Panc1 (cell line): ENCODE data around the gene PPP1R3D. TPM values are rescaled to one million over a fixed set of nuclear protein-coding genes. Genes with fewer than 3 reads are reported as not detected.

ENCODE experiments used
- ATAC-seq: fragments of 200-7000 bp; cut with Tn5 transposase; 2 replicates; pipeline ENCODE4 v1.9.1; 2020; ENCODE audit warnings: mild to moderate bottlenecking, moderate library complexity
- BruUV-seq: library from RNA; stranded (reverse); fragments of 400-500 nt; replicated peaks from 2 replicates; lab custom pipeline; 2021; lab: Mats Ljungman, UMichigan
- CTCF ChIA-PET: fragments of 300-600 bp; sonication (Branson Sonifier 250); formaldehyde crosslinking; loops from one replicate; lab custom pipeline; 2022; ENCODE audit warnings: antibody characterized with exemption; lab: Charles Lee
- POLR2A ChIA-PET: fragments of 300-600 bp; sonication (Branson Sonifier 250); formaldehyde crosslinking; loops from one replicate; lab custom pipeline; 2022; ENCODE audit warnings: antibody characterized with exemption; lab: Charles Lee
- DNase-seq: peaks from one replicate; pipeline ENCODE4 v3.0.0-alpha.2; 2010; ENCODE audit warnings: low read depth, low spot score
- H3K27ac ChIP-seq: 2 replicates; pipeline ENCODE4 v1.5.1; 2011; ENCODE audit warnings: mild to moderate bottlenecking, low read length, inconsistent platforms
- H3K27me3 ChIP-seq: fragments of 200-500 bp; sonication (Bioruptor generic); 2 replicates; pipeline ENCODE4 v1.6.0; 2014; ENCODE audit warnings: low read length, inconsistent platforms; ENCODE audit not compliant: control insufficient read depth, insufficient read depth
- H3K36me3 ChIP-seq: fragments of 200-500 bp; sonication (Bioruptor generic); 2 replicates; pipeline ENCODE4 v1.5.1; 2014; ENCODE audit warnings: inconsistent platforms, mild to moderate bottlenecking, low read length, moderate library complexity; ENCODE audit not compliant: control insufficient read depth, insufficient read depth
- H3K4me1 ChIP-seq: 2 replicates; pipeline ENCODE4 v1.5.1; 2011; ENCODE audit warnings: inconsistent platforms, mild to moderate bottlenecking, low read length, moderate library complexity; ENCODE audit not compliant: control insufficient read depth, insufficient read depth
- H3K4me3 ChIP-seq, 2 experiments: 2 replicates each; pipeline ENCODE4 v1.5.1; 2011 to 2012; ENCODE audit warnings: low read depth in 2 of 2, low read length in 2 of 2, mild to moderate bottlenecking in 2 of 2, inconsistent platforms in 1 of 2, moderate library complexity in 1 of 2
- H3K9me3 ChIP-seq: fragments of 200-500 bp; sonication (Bioruptor generic); 2 replicates; pipeline ENCODE4 v1.5.1; 2014; ENCODE audit warnings: low read depth, mild to moderate bottlenecking, inconsistent platforms, low read length, moderate library complexity; ENCODE audit not compliant: control insufficient read depth, insufficient read depth
- POLR2AphosphoS5 ChIP-seq: IDR thresholded peaks from 2 replicates; pipeline ENCODE4 v1.6.1; 2012; ENCODE audit warnings: mild to moderate bottlenecking, low read depth, low read length, moderate library complexity
- SIN3A ChIP-seq: IDR thresholded peaks from 2 replicates; pipeline ENCODE4 v1.6.1; 2012; ENCODE audit warnings: low read depth, mild to moderate bottlenecking, low read length, moderate library complexity, borderline replicate concordance; ENCODE audit not compliant: insufficient read depth
- TCF7L2 ChIP-seq: IDR thresholded peaks from 2 replicates; pipeline ENCODE4 v1.6.1; 2011; ENCODE audit warnings: mild to moderate bottlenecking, low read depth, low read length, inconsistent platforms
- in situ Hi-C: cut with HindIII; loops from 2 replicates; pipeline ENCODE4 v1.10.0; 2016; ENCODE audit warnings: low sequenced_read_pairs, low pct_unique_long_range_greater_than_20kb
- intact Hi-C: fragments of 100-400 bp; cut with micrococcal nuclease; formaldehyde crosslinking; loops from one replicate; pipeline ENCODE4 v1.10.0; 2022; ENCODE audit not compliant: unreplicated experiment
- total RNA-seq: library from RNA; stranded (reverse); gene quantifications from one replicate; pipeline ENCODE4 v1.2.1, GENCODE V29; 2021; ENCODE audit not compliant: unreplicated experiment
- TF ChIP-seq, protein P1 (sequence below), 2 experiments: IDR thresholded peaks; 2 replicates each; pipeline ENCODE4 v1.6.1; 2011 to 2012; ENCODE audit warnings: low read depth in 2 of 2, control low read depth in 1 of 2, low read length in 1 of 2, mild to moderate bottlenecking in 1 of 2, moderate library complexity in 1 of 2; ENCODE audit not compliant: insufficient read depth in 1 of 2
- TF ChIP-seq, protein P2 (sequence below): fragments of 450-650 bp; IDR thresholded peaks from 2 replicates; pipeline ENCODE4 v1.5.1; 2017; ENCODE audit warnings: mild to moderate bottlenecking

PPP1R3D gene
- total RNA-seq, 1 experiment from 2014 or later: 7.9 TPM

DNA sequence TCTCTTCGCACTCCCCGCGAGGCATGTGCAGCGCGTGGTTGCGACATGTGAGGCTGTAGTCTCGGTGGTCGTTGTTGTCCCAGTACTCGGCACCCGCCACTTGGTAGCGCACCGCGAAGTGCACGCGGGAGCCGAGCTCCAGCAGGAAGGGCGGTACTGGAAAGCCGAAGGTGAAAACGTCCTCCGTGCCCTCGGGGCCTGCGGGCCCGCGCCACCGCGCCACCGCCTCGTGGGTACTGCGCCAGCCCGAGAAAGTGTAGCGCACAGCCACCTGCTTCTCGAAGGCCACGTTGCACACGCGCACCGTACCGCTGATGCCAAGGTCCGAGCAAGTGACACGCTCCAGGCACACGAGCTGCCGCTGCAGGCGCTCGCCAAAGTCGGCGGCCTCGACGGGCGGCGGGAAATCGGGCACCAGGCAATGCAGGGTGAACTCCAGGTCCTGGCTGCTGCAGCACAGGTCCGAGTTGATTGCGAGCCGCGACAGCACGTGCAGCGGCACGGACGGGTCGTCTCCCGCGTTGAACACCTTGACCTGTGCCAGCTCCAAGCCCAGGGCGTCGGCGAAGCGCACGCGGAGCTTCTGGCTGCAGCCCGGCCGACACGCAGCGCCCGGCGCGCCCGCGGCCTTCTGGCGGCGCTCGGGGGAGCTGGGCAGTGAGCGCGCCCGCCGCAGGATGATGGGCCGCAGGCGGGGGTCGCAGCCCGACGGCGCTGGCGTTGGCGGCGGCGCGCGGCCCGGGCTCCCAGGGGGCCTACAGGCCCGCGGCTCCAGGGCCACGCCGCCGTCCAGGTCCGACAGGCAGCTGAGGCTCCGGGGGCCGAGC lies 840 bp downstream of the PPP1R3D start:
- ChIA-PET CTCF (no interaction called here), POLR2A (no interaction called here)
- H3K27me3 ChIP-seq: no peaks in the 10 kb centered on the region
- no peaks in the 10 kb centered on the region for H3K9me3 ChIP-seq
- no TSS peak for BruUV-seq
- in situ Hi-C loops (no loop called here), intact Hi-C loops (no loop called here)
- peak; percentile 24 for ATAC-seq
- peaks cover 22% of the 10 kb centered on the region for H3K36me3 ChIP-seq
- H3K4me1 ChIP-seq: peaks cover 48% of the 10 kb centered on the region
- peak overlapping the region; percentile 90; the same call in 1 of the 2 replicates for H3K27ac ChIP-seq
- DNase-seq: no peak
- peak overlapping the region; percentile 72 to 87 for H3K4me3 ChIP-seq
- TF ChIP-seq, protein P1, sequence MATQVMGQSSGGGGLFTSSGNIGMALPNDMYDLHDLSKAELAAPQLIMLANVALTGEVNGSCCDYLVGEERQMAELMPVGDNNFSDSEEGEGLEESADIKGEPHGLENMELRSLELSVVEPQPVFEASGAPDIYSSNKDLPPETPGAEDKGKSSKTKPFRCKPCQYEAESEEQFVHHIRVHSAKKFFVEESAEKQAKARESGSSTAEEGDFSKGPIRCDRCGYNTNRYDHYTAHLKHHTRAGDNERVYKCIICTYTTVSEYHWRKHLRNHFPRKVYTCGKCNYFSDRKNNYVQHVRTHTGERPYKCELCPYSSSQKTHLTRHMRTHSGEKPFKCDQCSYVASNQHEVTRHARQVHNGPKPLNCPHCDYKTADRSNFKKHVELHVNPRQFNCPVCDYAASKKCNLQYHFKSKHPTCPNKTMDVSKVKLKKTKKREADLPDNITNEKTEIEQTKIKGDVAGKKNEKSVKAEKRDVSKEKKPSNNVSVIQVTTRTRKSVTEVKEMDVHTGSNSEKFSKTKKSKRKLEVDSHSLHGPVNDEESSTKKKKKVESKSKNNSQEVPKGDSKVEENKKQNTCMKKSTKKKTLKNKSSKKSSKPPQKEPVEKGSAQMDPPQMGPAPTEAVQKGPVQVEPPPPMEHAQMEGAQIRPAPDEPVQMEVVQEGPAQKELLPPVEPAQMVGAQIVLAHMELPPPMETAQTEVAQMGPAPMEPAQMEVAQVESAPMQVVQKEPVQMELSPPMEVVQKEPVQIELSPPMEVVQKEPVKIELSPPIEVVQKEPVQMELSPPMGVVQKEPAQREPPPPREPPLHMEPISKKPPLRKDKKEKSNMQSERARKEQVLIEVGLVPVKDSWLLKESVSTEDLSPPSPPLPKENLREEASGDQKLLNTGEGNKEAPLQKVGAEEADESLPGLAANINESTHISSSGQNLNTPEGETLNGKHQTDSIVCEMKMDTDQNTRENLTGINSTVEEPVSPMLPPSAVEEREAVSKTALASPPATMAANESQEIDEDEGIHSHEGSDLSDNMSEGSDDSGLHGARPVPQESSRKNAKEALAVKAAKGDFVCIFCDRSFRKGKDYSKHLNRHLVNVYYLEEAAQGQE (IDR thresholded peaks at IDR 0.05; ENCODE audit: insufficient read depth in 1 of 2, low read depth in 2 of 2, low read length in 1 of 2): no peak
- TF ChIP-seq, protein P2, sequence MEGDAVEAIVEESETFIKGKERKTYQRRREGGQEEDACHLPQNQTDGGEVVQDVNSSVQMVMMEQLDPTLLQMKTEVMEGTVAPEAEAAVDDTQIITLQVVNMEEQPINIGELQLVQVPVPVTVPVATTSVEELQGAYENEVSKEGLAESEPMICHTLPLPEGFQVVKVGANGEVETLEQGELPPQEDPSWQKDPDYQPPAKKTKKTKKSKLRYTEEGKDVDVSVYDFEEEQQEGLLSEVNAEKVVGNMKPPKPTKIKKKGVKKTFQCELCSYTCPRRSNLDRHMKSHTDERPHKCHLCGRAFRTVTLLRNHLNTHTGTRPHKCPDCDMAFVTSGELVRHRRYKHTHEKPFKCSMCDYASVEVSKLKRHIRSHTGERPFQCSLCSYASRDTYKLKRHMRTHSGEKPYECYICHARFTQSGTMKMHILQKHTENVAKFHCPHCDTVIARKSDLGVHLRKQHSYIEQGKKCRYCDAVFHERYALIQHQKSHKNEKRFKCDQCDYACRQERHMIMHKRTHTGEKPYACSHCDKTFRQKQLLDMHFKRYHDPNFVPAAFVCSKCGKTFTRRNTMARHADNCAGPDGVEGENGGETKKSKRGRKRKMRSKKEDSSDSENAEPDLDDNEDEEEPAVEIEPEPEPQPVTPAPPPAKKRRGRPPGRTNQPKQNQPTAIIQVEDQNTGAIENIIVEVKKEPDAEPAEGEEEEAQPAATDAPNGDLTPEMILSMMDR: 0 out of 2 replicates have a peak, but pooled peaks have one; percentile 0
- no peak for TF ChIP-seq SIN3A

- peaks cover 48% of the 10 kb centered on the region for H3K4me1 ChIP-seq
- ChIA-PET CTCF (no interaction called here), POLR2A (no interaction called here)
- H3K27ac ChIP-seq: peak overlapping the region; percentile 75; the same call in 1 of the 2 replicates
- H3K36me3 ChIP-seq: peaks cover 16% of the 10 kb centered on the region
- in situ Hi-C loops: no loop called here
- TF ChIP-seq, protein P2: no peak
- no peak for TF ChIP-seq SIN3A
- TF ChIP-seq, protein P1 (IDR thresholded peaks at IDR 0.05; ENCODE audit: insufficient read depth in 1 of 2, low read depth in 2 of 2, low read length in 1 of 2): no peak
- TF ChIP-seq POLR2AphosphoS5: no peak
- no peak for TF ChIP-seq TCF7L2
- no TSS peak for BruUV-seq
- DNase-seq (no peak), ATAC-seq (no peak)
- no peaks in the 10 kb centered on the region for H3K9me3 ChIP-seq
- H3K4me3 ChIP-seq: peak overlapping the region; percentile 27 to 87
- no peaks in the 10 kb centered on the region for H3K27me3 ChIP-seq
- intact Hi-C loops: no loop called here
Measured at GRCh38 chr20:59938696-59939051, 1.4 kb downstream of the PPP1R3D start.
